Suppressor macrophage treated with lipopolysaccharide for 4 hours (primary cell): ENCODE results near the gene RPTOR.
"Not testable (repeated sequence)": the region's sequence is repeated elsewhere in the genome, so short reads cannot be mapped to it uniquely, and the experiment has no call there.

Experiments used
- DNase-seq: peaks from one replicate; pipeline ENCODE4 v3.0.0-alpha.2; 2020

Gene RPTOR

DNA sequence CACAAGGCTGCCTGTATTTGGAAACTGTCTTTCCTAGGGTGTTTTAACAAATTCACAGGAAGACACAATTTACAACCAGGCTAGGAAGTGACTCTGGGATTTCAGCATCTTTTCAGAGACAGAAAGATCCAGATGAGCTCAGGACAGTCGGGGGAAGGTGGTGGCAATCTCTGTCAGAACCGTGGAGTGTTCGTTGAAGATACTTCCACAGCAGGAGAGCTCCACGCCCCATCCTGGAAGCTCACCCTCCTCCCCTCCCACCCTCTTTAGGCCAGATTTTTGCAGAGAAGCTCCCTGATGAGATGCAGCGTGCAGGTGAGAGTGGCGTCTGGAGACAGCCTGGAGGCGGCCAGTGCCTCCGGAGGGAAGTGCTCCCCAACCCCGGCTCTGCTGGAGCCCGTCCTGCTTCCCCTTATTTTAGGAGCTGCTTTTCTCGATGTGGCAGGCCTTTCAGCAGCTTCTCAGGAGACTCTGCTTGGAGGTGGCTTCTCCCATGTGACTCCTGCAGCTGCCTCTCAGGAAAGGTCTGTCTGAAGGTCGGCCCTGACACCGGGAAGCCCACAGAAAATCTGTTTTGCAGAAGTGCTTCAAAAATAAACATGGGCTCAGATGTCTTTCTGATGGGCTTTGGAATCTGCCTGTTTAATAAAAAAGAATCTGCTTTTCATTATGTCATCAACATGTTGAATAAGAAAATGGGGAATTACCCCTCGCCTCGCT is 260.6 kb downstream of the RPTOR start:
- DNase-seq, result no peak

DNA sequence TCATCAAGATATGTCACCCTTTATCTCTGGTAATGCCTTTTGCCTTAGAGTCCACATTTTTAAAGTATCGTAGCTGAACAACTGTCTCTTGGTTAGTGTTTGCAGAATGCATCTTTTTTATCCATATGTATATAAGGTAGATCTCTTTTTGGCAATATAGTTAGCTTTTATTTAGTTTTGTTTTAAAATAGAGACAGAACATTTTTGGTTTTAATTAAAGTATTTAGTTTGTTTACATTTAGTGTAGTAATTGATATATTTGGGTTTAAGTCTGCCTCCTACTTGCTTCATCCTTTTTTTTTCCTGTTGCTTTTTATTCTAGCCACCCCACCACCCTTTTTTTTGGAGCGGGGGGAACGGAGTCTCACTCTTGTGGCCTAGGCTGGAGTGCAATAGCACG is 262.4 kb downstream of the RPTOR start:
- DNase-seq, result no peak

DNA sequence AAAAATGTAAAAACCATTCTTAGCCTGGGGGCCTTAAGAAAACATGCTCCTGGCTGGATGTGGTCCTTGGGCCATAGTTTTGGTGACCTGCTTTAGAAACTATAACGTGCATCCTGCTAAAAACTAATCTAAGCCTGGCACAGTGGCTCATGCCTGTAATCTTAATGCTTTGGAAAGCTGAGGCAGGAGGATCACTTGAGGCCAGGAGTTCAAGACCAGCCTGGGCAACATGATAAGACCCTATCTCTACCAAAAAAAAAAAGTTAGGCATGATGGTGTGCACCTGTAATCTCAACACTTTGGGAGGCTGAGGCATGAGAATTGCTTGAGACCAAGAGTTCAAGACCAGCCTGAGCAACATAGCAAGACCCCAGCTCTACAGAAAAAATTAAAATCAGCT is 263.2 kb downstream of the RPTOR start:
- DNase-seq, result no peak

DNA sequence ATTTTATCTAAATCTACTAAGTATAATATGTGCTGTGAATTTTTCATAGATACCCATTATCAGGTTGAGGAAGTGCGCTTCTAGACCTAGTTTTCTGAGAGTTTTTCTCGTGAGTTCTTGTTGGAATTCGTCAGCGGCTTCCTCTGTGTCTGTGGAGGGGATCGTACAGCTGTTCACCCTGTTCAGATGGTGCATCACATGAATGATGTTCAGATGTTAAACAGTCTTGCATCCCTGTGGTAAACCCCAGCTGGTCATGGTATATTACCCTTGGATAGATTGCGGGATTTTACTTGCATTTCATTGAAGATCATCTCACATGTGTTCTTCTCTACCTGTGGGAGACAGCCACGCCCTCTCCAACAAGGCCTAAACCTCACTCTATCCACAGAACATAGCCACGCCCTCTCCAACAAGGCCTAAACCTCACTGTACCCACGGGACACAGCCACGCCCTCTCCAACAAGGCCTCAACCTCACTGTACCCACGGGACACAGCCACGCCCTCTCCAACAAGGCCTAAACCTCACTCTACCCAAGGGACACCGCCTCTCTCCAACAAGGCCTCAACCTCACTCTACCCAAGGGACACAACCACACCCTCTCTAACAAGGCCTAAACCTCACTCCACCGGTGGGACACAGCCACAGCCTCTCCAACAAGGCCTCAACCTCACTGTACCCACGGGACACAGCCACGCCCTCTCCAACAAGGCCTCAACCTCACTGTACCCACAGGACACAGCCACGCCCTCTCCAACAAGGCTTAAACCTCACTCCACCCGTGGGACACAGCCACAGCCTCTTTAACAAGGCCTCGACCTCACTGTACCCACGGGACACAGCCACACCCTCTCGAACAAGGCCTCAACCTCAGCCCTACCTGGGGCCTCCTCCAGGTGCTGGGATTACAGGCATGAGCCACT is 266.8 kb downstream of the RPTOR start:
- DNase-seq, result no peak

DNA sequence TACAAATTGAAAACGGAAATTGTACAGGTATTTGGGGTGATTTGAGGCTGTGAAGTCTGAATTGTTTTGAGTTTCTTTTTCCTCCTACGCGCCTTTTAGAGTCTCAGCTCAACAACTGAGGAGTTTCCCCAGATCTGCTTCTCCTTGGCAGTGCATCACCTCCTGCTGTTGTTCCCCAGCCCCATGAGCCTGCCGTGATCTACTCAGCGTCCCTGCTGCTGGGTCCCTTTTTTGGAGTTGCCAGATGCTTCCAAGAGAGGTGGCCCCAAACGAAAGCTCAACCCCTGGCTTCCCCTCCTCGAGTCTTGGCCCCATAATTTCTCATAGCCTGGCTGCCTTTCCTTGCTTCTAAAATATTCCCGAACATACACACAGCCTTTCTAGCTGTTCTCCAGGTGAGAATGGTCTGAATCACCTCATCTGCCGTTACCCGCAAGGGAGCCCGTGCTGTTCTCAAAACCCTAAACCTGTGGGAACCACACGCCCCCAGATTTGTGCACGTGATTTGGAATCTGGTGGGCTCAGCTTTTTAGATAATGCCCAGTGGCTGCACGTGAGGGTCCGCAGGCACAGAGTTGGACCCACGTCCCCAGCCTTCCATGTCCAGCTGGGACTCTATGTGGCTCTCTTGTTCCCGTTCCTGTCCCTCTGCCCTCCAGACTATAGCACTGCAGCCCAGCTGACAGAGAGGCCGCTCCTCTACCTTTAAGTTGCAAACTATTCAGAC is 267.9 kb downstream of the RPTOR start:
- no peak for DNase-seq

DNA sequence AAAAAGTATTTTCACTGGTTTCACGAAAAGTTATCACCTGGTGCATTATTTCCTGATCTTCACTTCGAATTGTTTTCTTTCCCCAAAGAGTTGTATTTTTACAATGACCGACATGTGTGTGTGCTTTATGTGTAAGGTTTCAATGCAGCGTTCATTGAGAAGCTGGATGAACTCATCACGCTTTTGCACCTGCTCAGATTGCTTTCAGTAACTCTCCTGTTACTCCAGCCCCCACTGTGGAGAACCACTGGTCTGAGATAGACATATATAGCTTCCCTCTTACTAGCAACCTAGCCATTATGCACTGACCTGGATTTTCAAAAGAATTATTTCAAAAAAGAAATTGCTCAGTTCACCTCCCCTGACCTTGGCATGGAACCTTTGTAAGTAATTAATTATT is 268.7 kb downstream of the RPTOR start:
- no peak for DNase-seq

DNA sequence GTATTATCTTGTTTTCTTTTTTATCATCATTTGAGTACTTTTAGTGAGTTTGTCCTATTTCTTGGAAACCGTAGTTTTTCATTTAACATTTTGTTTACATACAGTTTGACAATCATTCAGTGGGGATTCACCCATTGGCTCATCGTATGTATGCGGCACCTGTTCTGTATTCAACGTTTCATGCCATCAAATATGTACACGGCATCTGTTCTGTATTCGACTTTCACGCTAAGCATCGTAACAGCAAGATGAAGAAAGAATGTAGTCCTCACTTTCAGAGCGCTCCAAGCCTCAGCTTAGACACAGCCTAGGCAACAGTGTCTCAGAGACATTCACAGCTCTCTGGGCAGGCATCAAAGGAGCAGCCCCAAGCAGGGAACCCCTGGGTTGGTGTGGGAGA is 269.9 kb downstream of the RPTOR start:
- DNase-seq, result no peak

DNA sequence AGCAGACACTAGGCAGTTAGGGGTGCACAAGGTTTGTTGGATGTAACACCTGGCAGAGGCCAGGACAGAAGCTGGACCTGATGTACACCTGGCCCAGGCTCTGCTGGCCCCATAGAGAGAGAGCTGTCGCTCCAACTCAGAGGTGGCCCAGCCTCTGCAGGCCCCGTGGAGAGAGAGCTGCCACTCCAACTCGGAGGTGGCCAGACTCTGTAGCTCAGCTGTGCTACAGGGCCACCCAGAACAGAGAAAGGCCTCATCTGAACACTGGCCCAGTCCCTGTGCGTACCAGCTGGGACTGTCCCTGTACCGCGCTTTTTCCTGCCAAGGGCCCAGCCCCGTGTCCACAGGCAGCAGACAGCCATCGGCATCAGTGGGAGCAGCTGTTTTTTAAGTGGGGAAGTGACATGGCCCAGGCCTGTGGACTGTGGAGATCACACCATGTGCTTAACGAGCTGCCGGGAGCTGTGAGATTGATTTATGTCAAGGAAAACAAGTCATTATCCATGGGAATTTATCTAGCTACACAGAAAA is 270.6 kb downstream of the RPTOR start:
- no peak for DNase-seq

DNA sequence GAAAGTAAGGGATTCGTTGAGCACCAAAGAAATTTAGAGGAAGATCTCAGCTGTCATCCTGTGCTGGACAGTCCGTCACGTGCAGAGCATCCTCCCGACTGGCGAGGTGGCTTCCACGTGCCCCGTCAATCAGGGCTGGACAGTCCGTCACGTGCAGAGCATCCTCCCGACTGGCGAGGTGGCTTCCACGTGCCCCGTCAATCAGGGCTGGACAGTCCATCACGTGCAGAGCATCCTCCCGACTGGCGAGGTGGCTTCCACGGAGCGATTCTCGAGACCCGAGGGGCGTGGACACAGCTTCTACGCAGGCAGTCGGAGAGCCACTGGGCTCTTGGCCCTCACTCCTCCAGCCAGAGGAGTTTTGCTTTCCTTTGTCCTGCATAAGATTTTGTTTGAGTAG is 271.1 kb downstream of the RPTOR start:
- not testable (repeated sequence) for DNase-seq

DNA sequence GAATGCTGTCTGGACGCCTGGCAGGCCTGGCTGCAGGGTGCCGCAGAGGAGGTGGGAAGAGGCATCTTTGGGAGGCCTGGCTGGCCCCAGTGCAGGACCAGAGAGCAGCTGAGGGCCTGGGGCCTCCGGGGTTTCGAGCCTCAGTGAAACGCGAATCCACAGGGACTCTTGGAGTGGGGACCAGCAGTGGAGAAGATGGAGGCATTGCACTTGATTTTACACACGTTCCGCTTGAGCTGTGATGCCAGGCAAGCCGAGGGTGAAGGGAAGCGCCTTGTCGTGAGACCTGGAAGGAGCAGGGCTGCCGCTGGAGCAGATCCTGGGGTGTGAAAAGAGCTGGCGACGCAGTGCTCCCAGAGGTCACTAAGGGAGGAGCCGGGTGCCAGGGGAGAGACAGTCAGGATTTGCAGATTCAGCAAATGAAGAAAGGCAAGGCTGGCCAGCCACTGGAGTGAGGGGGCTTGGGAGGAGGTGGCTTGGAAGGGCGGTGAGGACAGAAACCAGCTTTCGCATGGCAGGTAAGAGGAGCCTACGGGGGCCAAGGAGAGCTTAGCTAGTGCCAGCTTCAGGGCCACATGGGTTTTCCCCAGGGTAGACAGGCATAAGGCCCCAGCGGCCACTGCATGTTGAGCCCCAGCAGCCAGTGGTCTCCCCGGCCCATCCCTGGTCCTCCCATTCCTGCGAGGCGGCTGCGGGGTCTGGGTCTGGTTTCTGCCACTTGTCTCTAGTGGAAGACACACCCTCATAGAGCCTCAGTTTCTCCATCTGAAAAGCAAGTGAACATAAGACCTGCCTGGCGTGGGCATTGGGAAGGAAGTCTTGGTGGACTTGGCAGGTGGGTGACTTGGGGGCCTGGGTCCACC is 271.8 kb downstream of the RPTOR start:
- DNase-seq, result no peak

DNA sequence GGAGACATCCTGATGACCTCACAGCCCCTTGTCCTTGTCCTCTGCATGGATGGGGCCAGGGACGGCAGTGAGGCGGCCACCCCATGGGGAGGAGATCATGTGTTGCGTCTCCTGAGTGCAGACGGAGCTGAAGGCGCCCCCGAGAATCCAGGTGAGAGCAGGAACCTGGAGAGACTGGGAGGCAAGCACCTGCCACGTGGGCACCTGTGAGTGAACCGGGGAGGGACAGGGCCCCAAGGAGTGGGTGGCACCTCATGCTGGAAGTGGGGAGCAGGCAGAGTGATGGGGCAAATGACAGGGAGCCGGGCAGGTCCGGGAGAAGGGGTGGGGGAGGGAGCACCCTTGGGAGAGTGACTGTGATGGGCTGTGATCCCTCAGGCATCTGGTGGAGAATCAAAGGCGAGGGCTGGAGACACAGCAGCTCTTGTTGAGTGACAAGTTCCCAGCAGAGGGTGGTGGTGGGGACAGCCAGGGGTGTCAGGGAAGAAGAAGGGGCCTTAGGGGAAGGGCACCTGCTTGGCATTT is 272.7 kb downstream of the RPTOR start:
- no peak for DNase-seq

DNA sequence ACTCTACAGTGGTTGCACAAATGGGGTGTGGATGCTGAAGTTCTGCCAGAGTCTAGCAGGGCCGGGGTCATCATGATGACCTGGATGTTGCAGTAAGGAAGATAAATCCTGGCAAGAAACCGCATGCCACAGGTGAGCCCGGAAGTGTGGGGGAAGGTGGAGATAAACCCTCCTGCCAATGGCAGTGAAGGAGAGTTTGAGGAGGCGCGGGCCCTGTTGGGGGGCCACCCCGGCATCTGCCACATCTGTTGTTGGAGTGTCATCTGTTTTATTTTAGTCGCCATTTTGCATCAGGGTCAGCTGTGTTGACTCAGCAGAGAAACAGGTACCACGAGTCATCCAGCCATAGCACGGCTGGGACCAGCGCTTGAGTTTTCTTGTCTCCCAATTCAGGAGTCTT is 273.2 kb downstream of the RPTOR start:
- no peak for DNase-seq

DNA sequence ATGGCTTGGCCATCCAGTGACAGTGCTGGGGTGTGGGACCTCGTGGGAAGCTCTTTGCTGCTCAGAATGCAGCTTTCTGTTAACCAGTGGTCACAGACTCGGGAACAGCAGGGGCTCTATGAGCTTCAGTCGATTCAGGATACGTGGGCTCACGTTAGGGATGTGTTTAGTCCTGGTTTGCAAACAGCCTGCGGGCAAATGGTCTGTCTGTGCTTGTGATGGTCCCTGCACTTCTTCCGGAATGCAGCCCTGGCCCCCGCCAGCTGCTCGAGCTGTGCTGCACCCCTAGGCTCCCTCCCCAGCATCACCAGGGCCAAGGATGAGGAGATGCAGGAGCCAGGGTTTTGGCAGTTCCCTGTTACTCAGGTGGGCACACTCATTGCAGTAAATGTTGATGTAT is 274.2 kb downstream of the RPTOR start:
- no peak for DNase-seq

DNA sequence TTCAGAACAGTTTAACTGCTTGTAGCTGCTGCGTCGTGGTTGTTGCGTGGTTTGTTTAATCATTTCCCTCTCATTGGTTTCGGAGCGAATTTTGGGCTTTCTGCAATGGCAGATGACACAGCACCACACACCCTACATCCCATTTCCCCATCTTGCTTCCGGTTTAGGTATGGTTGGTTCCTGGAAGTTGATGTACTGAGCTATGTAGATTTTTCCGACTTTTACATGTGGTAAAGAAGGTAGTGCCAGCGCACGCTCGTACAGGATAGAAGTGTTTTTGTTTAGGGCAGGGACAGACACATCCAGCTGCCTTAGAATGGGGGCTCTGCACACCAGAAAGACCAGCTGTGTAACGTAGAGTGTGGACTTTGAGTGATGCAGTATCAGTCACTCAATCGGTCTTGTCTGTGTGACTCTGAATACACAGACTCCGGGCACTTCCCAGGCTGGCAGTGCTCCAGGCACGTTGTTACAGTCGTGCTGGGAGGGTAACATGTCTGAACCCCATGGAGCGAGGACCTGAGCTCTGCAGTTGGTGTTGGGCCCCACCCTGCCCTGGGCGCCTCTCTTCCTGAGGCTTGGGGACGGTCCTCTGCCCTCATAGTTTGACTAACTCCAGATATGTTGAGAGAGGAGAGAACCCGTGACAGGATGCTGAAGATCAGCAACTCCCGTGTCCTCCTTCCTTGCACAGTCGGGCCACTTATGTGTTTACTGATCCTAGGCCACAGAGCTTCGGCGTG is 275.0 kb downstream of the RPTOR start:
- peak; percentile 42 for DNase-seq

DNA sequence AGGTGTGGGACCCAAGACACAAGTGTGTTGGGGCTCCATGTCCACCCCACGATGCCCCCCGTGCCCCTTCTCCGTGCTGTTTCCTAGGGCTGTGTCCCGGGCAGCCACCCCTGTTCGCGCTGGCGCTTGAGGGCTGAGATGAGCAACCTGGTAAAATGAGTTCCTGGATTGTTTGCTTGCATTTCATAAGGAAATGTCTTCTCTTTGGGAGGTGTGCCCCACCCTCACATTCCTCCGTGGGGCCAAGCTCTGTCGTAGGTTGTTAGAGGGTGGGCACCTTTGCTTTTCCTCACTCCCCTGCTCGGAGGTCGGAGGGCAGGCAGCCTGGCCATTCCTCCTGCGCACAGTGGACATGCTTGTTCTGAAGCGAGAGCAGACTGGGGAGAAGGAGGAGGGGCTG is 275.7 kb downstream of the RPTOR start:
- DNase-seq, result no peak

DNA sequence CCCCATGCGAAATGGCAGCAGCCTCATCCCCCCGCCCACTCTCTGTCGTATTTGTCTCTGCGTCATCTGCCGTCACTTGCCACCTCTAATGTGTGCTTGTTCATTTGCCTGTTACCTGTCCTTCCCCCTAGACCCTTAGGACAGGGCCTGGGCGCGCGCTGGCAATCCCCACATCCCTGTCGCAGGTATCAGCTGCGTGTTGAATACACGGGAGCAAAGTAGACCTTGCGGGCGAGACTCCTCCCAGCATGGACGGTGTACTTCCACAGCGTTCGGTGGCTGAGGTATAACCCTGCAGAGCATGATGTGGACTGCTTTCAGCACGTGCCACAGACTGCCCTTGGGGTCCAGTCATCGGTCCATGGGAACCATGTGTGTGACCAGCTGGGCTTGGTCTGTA is 276.9 kb downstream of the RPTOR start:
- no peak for DNase-seq

DNA sequence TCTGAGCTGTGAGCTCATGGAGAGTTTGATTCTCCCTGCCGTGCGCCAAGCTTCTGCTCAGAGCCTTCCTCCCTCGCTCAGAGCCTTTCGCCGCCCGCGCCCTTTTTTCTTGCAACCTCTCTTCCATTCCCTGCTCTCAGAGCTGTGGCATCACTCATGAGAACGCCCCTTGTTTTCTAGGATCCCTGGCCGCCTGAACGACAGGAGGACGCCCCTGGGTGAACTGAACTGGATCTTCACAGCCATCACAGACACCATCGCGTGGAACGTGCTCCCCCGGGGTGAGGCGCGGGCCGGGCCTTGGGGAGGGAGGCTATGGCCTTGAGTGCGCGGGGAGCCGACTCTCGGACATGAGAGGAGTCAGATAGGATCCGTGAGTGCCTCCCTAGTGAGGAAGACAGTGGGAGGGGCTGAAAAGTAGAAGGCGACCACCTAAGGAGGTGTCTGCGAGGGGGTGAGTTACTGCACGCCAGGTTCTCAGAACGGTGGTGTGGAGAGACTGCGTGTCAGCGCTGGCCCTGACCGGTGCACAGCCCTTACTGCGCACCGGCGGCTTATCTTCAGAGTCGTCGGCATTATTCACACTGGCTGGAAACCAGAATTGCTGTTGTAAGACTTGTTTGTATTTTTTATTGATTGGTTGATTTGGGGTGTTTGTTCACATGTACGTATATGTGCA is 277.5 kb downstream of the RPTOR start:
- DNase-seq, result no peak

DNA sequence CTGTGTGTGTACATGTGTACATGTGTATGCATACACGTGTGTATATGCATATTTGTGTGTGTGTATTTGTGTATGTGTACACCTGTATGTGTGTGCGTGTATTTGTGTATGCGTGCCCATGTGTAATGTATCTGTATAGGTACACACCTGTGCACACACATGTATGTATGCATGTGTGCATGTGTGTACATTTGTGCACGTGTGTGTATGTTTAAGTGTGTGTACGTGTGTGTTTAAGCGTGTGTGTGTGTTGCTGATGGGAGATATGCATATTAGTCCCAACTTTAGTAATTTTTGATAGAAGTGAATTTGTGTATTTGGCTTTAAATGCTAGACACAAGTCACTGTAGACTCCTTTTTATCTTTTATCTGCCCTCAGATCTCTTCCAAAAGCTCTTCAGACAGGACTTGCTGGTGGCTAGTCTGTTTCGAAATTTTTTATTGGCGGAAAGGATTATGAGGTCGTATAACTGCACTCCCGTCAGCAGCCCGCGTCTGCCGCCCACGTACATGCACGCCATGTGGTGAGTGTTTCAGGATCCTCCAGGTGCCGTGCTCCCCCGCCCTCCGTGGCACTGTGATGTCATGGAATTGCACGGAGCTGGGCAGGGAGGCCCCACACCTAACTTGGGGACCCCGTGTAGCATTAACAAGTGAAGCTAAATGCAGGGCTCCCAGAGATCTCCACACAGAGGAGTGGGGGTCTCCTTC is 278.2 kb downstream of the RPTOR start:
- no peak for DNase-seq

DNA sequence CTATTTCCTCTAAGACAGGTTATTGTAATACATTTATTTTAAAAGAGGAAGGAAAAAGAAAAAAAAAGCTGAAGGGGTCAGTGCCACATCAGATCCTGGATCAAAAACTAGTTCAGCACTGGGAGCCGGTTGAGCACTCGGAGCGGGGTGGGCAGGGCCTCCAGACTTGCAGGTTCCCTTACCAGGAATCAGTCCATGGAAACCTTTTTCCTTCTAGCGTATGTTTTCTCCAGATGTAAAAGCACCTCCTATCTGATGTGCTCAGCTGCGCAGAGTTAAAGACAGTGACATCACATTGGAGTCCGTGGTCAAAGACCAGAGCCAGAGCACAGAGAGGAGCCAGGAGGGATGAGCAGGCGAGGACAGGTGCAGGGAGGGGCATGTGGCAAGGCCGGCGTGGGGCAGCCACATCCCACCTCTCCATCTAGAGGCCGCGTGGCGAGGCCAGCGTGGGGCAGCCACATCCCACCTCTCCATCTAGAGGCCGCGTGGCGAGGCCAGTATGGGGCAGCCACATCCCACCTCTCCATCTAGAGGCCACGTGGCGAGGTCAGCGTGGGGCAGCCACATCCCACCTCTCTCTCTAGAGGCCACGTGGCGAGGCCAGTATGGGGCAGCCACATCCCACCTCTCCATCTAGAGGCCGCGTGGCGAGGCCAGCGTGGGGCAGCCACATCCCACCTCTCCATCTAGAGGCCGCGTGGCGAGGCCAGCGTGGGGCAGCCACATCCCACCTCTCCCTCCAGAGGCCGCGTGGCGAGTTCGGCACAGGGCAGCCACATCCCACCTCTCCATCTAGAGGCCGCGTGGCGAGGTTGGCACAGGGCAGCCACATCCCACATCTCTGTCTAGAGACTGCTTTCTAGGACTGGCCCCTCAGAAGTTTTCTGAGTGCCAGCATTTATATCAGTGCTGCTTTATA is 280.2 kb downstream of the RPTOR start:
- no peak for DNase-seq
